ENCODE data around the gene WHRN. TPM values are rescaled to one million over a fixed set of nuclear protein-coding genes. Genes with fewer than 3 reads are reported as not detected.

Gene WHRN
- total and polyA plus RNA-seq, 2 of the 13 experiments (the other 11 are each of a cell fraction or from before 2014, with no cell fraction given), result 2.3 to 5.3 TPM

DNA sequence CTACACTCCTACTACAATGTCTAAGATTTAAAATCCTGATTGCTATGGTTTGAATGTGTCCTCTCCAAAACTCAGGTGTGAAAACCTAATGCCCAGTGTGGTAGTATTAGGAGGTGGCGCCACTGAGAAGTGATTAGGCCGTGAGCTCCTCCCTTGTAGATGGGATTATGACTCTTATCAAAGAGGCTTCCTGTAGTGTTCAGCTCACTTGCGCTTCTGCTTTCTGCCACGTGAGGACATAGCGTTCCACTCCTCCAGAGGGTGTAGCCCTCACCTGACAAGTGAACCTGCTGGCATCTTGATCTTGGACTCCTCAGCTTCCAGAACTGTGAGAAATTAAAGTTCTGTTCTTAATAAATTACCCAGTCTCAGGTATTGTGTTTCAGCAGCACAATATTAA lies 33.0 kb upstream of the WHRN start (continued):
- TF ChIP-seq STAG1 (CRISPR knock-in tag; IDR thresholded peaks at IDR 0.05) (peak; percentile 57), ZNF260 (CRISPR knock-in tag; IDR thresholded peaks at IDR 0.05; ENCODE audit: borderline replicate concordance, low read depth) (no peak)
- TF ChIP-seq, protein P1, sequence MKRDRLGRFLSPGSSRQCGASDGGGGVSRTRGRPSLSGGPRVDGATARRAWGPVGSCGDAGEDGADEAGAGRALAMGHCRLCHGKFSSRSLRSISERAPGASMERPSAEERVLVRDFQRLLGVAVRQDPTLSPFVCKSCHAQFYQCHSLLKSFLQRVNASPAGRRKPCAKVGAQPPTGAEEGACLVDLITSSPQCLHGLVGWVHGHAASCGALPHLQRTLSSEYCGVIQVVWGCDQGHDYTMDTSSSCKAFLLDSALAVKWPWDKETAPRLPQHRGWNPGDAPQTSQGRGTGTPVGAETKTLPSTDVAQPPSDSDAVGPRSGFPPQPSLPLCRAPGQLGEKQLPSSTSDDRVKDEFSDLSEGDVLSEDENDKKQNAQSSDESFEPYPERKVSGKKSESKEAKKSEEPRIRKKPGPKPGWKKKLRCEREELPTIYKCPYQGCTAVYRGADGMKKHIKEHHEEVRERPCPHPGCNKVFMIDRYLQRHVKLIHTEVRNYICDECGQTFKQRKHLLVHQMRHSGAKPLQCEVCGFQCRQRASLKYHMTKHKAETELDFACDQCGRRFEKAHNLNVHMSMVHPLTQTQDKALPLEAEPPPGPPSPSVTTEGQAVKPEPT (CRISPR knock-in tag; IDR thresholded peaks at IDR 0.05; ENCODE audit: low read depth), result no peak
- TF ChIP-seq, protein P2, sequence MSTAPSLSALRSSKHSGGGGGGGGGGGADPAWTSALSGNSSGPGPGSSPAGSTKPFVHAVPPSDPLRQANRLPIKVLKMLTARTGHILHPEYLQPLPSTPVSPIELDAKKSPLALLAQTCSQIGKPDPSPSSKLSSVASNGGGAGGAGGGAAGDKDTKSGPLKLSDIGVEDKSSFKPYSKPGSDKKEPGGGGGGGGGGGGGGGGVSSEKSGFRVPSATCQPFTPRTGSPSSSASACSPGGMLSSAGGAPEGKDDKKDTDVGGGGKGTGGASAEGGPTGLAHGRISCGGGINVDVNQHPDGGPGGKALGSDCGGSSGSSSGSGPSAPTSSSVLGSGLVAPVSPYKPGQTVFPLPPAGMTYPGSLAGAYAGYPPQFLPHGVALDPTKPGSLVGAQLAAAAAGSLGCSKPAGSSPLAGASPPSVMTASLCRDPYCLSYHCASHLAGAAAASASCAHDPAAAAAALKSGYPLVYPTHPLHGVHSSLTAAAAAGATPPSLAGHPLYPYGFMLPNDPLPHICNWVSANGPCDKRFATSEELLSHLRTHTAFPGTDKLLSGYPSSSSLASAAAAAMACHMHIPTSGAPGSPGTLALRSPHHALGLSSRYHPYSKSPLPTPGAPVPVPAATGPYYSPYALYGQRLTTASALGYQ (CRISPR knock-in tag; IDR thresholded peaks at IDR 0.05), result no peak

DNA sequence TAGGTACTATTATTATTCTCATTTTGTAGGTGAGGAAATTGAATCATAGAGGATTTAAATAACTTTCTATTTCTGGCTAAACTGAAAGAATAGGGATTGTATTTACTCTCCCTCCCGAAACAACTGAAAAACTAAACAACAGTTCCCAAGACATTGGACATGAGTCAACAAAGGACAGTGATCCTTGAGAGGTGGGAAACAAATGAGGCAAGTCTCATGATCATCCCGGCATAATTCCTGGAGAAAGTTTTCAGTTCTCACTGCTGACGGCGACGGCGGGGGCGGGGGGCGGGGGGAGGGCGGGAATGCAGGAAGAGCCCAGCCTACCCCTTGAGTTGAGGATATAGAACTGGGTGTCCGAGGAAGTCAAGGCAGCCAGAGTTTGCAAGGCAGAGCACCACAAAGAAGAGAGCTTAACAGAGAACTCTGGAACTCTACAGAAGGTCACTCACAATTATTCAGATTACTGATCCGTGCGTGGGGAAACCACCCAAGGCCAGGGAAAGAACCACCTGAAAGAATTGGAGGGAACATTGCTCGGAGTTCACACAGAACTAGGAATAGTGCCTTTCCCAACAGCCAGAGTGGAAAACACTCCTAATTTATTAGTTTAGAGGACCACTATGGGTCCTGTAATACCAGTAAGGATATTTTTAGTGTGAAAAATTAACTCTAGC lies 27.4 kb upstream of the WHRN start:
- Histone ChIP-seq H3K27ac (ENCODE audit: extremely low read length, insufficient read depth, low read length) (no peak overlapping the region), H3K9ac (ENCODE audit: insufficient read depth, low read depth, low read length) (no peak overlapping the region), H3K4me2 (ENCODE audit: low read depth, low read length) (peak overlapping the region; percentile 23; the same call in 1 of the 2 replicates), H4K20me1 (ENCODE audit: insufficient read depth, low read length) (no peaks in the 10 kb centered on the region), H3K27me3 (ENCODE audit: control insufficient read depth in 1 of 2, insufficient read depth in 2 of 2, low read length in 2 of 2) (peaks cover 0 to 18% of the 10 kb centered on the region in 2 experiments; a peak in 3 of 5 replicates), H3K9me3 (ENCODE audit: low read length) (no peaks in the 10 kb centered on the region), H3K79me2 (ENCODE audit: insufficient read depth, low read length) (no peaks in the 10 kb centered on the region), H3K4me1 (ENCODE audit: insufficient read depth, low read length) (no peaks in the 10 kb centered on the region), H3K4me3 (replicated peaks in 1 of 3; ENCODE audit: insufficient read depth in 1 of 3, low read depth in 2 of 3, low read length in 3 of 3) (no peak overlapping the region), H2AFZ (ENCODE audit: low read length) (no peak overlapping the region), H3K36me3 (replicated peaks in 1 of 2; ENCODE audit: control insufficient read depth in 1 of 2, insufficient read depth in 2 of 2, low read length in 2 of 2) (no peaks in the 10 kb centered on the region)
- 1% methylated on average over 13 of the region's 13 CpGs for WGBS (ENCODE audit: low lambda C conversion rate)
- FAIRE-seq (no peak), DNase-seq (ENCODE audit: low spot score) (no peak), ATAC-seq (no peak)
- BruUV-seq (replicated peaks), result no TSS peak
- in situ Hi-C loops (cut with HindIII; ENCODE audit: extremely low pct_ligation_motif_present, low pct_unique_long_range_greater_than_20kb) (no loop called here), intact Hi-C loops (cut with micrococcal nuclease; ENCODE audit: unreplicated experiment) (no loop called here)
- ChIA-PET CTCF (ENCODE audit: low intra/inter-chr PET ratio, low total read pairs) (no interaction called here), POLR2A (no interaction called here)
- TF ChIP-seq GATAD2A (CRISPR knock-in tag; IDR thresholded peaks at IDR 0.05) (no peak), PCBP2 (optimal IDR thresholded peaks at IDR 0.05; ENCODE audit: low read depth, low read length, poor library complexity, severe bottlenecking) (no peak), ZNF780A (CRISPR knock-in tag; IDR thresholded peaks at IDR 0.05) (no peak), IKZF1 (IDR thresholded peaks at IDR 0.05) (no peak), PITX1 (CRISPR knock-in tag; IDR thresholded peaks at IDR 0.05) (no peak), RBM39 (IDR thresholded peaks at IDR 0.05; ENCODE audit: low read depth, low read length, poor library complexity, severe bottlenecking) (no peak), ZNF17 (CRISPR knock-in tag; IDR thresholded peaks at IDR 0.05) (no peak)
- TF ChIP-seq, protein P1 (CRISPR knock-in tag; IDR thresholded peaks at IDR 0.05; ENCODE audit: low read depth), result no peak
- TF ChIP-seq, protein P3, sequence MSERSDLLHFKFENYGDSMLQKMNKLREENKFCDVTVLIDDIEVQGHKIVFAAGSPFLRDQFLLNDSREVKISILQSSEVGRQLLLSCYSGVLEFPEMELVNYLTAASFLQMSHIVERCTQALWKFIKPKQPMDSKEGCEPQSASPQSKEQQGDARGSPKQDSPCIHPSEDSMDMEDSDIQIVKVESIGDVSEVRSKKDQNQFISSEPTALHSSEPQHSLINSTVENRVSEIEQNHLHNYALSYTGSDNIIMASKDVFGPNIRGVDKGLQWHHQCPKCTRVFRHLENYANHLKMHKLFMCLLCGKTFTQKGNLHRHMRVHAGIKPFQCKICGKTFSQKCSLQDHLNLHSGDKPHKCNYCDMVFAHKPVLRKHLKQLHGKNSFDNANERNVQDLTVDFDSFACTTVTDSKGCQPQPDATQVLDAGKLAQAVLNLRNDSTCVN (CRISPR knock-in tag; IDR thresholded peaks at IDR 0.05; ENCODE audit: borderline replicate concordance), result no peak

Measured in HepG2 (cell line).